ENCODE results near the gene TLE3.

The TLE3 gene

DNA sequence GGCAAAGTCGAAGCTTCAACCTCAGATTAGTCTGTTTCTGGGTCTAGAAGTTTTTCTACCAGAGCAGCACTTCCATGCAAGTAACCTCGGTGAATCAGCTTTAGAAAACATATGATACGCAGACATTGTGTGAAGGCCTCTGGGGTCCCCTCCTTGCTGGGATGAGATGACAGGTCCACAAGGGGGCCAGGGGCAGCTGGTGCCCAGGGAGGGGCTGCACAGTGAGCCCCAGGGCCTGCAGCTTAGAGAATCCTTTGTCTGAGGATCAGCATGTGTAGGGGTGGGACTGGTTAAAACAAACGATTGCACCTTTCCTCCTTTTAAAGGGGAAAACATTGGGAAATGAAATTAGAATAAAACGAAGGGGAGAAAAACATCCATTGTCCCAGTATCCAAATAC, 47.5 kb upstream of the TLE3 start:
- Histone ChIP-seq H4K20me1 (ENCODE audit: insufficient read depth) (no peaks in the 10 kb centered on the region), H3K27me3 (ENCODE audit: insufficient read depth, low read depth) (no peaks in the 10 kb centered on the region), H3K4me3 (IDR thresholded peaks at IDR 0.05; ENCODE audit: insufficient read depth, low read depth, low read length) (no peak overlapping the region), H3K79me2 (ENCODE audit: insufficient read depth, low read depth) (no peaks in the 10 kb centered on the region), H2AFZ (ENCODE audit: low read depth) (no peak overlapping the region), H3K36me3 (ENCODE audit: insufficient read depth) (no peaks in the 10 kb centered on the region), H3K27ac (no peak overlapping the region), H3K4me2 (no peak overlapping the region), H3K9ac (no peak overlapping the region), H3K4me1 (ENCODE audit: low read depth, poor library complexity, severe bottlenecking) (peaks cover 13% of the 10 kb centered on the region)
- TF ChIP-seq, protein P1, sequence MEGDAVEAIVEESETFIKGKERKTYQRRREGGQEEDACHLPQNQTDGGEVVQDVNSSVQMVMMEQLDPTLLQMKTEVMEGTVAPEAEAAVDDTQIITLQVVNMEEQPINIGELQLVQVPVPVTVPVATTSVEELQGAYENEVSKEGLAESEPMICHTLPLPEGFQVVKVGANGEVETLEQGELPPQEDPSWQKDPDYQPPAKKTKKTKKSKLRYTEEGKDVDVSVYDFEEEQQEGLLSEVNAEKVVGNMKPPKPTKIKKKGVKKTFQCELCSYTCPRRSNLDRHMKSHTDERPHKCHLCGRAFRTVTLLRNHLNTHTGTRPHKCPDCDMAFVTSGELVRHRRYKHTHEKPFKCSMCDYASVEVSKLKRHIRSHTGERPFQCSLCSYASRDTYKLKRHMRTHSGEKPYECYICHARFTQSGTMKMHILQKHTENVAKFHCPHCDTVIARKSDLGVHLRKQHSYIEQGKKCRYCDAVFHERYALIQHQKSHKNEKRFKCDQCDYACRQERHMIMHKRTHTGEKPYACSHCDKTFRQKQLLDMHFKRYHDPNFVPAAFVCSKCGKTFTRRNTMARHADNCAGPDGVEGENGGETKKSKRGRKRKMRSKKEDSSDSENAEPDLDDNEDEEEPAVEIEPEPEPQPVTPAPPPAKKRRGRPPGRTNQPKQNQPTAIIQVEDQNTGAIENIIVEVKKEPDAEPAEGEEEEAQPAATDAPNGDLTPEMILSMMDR (conservative IDR thresholded peaks at IDR 0.05; ENCODE audit: low read depth, low read length) = no peak

DNA sequence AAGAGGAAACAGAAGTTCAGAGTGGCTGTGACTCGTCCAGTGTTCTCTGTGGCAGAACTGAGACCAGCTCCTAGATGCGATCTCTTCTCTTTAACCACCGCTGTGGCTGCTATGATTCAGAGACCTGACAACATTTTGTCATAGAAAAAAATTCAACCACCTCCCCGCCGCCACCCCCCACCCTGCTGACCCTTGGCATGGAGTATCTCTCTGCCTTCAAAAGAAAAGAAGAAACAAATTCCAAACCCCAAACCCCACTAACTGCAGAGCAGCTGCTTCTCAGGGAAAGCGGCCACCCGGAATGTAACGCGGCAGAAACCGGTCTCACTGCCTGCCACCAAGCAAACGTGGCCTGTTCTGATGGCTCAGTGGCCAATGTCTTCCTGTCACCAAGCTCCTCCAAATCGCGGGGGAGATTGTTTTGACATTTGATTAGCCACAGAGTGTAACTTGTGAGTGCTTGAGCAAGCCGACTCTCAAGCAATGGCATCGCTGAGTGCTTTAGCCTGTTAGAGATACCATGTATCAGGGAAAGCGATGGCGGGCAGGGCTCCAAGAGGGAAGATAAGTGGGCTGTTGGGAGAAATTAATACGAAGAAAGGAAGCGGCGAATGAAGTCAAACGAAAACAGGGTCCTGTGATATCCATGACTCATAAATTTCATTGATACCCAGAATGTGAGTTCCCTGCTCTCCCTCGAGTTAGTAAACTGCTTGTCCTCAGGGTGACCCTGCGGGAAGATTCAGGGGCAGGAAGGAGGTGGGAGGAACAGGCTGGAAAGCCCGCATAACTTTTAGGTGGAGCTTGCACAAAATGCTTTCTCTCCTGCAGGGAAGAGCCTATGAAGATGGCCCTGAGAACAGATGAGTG, 44.8 kb upstream of the TLE3 start:
- H3K9ac ChIP-seq = no peak overlapping the region
- no peaks in the 10 kb centered on the region for H3K36me3 ChIP-seq (ENCODE audit: insufficient read depth)
- no peaks in the 10 kb centered on the region for H4K20me1 ChIP-seq (ENCODE audit: insufficient read depth)
- H3K4me2 ChIP-seq = no peak overlapping the region
- H3K4me1 ChIP-seq (ENCODE audit: low read depth, poor library complexity, severe bottlenecking) = peaks cover 13% of the 10 kb centered on the region
- no peaks in the 10 kb centered on the region for H3K79me2 ChIP-seq (ENCODE audit: insufficient read depth, low read depth)
- no peak overlapping the region for H2AFZ ChIP-seq (ENCODE audit: low read depth)
- no peaks in the 10 kb centered on the region for H3K27me3 ChIP-seq (ENCODE audit: insufficient read depth, low read depth)
- no peak overlapping the region for H3K27ac ChIP-seq
- no peak overlapping the region for H3K4me3 ChIP-seq (IDR thresholded peaks at IDR 0.05; ENCODE audit: insufficient read depth, low read depth, low read length)
- TF ChIP-seq, protein P1 (conservative IDR thresholded peaks at IDR 0.05; ENCODE audit: low read depth, low read length) = no peak

DNA sequence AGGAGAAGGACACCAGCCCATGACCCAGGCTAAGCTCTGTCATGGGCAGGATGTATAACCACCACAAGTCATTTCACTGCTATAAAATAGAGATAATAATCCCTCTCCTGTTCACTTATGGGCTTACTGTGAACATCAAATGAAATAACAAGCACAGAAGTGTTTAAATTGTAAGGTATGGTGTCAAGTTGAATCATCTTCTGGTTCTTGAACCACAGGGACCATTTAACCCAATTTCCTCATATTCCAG, 44.3 kb upstream of the TLE3 start:
- H3K79me2 ChIP-seq (ENCODE audit: insufficient read depth, low read depth) = no peaks in the 10 kb centered on the region
- TF ChIP-seq, protein P1 (conservative IDR thresholded peaks at IDR 0.05; ENCODE audit: low read depth, low read length) = no peak

DNA sequence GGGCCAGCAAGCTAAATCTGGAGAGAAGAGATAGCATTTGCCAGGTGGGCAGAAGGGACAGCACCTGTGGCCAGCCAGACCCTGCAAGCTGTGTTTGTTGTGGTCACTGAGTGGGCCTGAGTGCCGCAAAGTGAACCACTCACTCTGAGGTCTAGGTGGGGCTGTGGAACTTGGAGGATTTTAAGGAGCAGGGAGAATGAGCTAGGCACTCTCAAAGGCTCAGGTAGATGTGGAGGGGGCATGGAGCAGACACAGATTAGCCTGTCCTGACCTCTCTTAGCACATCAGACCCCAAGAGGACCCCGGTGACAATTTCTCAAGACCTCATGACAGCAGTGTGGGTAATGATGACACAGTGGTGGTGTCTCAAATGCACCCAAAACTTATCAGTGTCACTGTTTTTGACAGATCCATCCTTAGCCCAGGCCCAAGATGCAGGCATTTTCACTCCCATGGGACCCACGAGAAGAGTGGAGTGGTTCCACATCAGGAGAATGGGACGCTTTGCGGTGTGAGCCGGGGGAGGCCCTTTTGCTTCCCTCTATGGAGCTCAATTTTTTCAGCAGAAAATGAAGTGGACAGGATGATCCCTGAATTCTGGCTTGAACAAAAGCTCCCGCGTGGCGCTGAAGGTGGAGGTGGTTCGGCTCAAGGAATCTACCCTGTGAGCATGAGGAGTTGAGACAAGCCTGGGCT, 43.8 kb upstream of the TLE3 start:
- Histone ChIP-seq H3K36me3 (ENCODE audit: insufficient read depth) (no peaks in the 10 kb centered on the region), H3K27ac (no peak overlapping the region), H2AFZ (ENCODE audit: low read depth) (peak overlapping the region; percentile 30; the same call in 1 of the 2 replicates), H3K79me2 (ENCODE audit: insufficient read depth, low read depth) (no peaks in the 10 kb centered on the region), H3K4me2 (peak overlapping the region; percentile 51; the same call in 1 of the 2 replicates), H4K20me1 (ENCODE audit: insufficient read depth) (no peaks in the 10 kb centered on the region), H3K4me1 (ENCODE audit: low read depth, poor library complexity, severe bottlenecking) (peaks cover 13% of the 10 kb centered on the region), H3K27me3 (ENCODE audit: insufficient read depth, low read depth) (no peaks in the 10 kb centered on the region), H3K4me3 (IDR thresholded peaks at IDR 0.05; ENCODE audit: insufficient read depth, low read depth, low read length) (no peak overlapping the region), H3K9ac (no peak overlapping the region)
- TF ChIP-seq, protein P1 (conservative IDR thresholded peaks at IDR 0.05; ENCODE audit: low read depth, low read length) = no peak

More for the DNA sequence above, 44.3 kb upstream of the TLE3 start:
- H2AFZ ChIP-seq (ENCODE audit: low read depth) = no peak overlapping the region
- H3K27ac ChIP-seq = no peak overlapping the region
- no peak overlapping the region for H3K9ac ChIP-seq
- peaks cover 13% of the 10 kb centered on the region for H3K4me1 ChIP-seq (ENCODE audit: low read depth, poor library complexity, severe bottlenecking)
- H3K4me2 ChIP-seq = no peak overlapping the region
- no peaks in the 10 kb centered on the region for H3K27me3 ChIP-seq (ENCODE audit: insufficient read depth, low read depth)
- no peaks in the 10 kb centered on the region for H4K20me1 ChIP-seq (ENCODE audit: insufficient read depth)
- H3K36me3 ChIP-seq (ENCODE audit: insufficient read depth) = no peaks in the 10 kb centered on the region
- no peak overlapping the region for H3K4me3 ChIP-seq (IDR thresholded peaks at IDR 0.05; ENCODE audit: insufficient read depth, low read depth, low read length)
